Measurements from ENCODE around the gene FBXL7. TPM values are rescaled to one million over a fixed set of nuclear protein-coding genes. Genes with fewer than 3 reads are reported as not detected.

Gene FBXL7
- total and polyA plus RNA-seq, 9 of the 15 experiments (the other 6 are each of a cell fraction or from before 2014, with no cell fraction given): 0.04 to 0.08 TPM; not detected in 7

DNA sequence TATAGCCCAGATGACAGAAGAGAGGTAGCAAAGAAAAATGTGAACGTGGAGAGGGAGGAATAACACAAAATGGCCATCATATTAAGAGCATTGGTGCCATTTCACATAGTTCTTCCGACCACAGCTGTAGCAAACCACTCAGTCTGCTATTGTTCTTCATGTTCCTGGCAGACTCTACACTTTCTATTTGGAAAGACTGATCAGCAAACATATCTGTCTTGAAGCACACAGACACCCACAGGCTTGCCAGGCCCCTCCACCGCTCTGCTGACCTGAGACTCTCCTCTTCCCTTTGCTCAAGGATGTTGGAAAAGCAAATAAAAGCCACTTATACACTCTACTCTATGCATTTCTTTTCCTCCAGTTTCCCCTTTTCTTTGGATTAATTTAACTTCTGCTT lies 298.0 kb downstream of the FBXL7 start (continued):
- TF ChIP-seq, protein P1, sequence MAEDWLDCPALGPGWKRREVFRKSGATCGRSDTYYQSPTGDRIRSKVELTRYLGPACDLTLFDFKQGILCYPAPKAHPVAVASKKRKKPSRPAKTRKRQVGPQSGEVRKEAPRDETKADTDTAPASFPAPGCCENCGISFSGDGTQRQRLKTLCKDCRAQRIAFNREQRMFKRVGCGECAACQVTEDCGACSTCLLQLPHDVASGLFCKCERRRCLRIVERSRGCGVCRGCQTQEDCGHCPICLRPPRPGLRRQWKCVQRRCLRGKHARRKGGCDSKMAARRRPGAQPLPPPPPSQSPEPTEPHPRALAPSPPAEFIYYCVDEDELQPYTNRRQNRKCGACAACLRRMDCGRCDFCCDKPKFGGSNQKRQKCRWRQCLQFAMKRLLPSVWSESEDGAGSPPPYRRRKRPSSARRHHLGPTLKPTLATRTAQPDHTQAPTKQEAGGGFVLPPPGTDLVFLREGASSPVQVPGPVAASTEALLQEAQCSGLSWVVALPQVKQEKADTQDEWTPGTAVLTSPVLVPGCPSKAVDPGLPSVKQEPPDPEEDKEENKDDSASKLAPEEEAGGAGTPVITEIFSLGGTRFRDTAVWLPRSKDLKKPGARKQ (CRISPR knock-in tag; IDR thresholded peaks at IDR 0.05): no peak
- TF ChIP-seq TAF7 (tag; IDR thresholded peaks at IDR 0.05) (no peak), PYGO2 (tag; IDR thresholded peaks at IDR 0.05) (no peak), ZNF655 (CRISPR knock-in tag; IDR thresholded peaks at IDR 0.05) (no peak), DIDO1 (tag; IDR thresholded peaks at IDR 0.05; ENCODE audit: low read depth) (no peak), CHD4 (IDR thresholded peaks at IDR 0.05; ENCODE audit: insufficient read depth, insufficient replicate concordance, low read depth, low read length, poor library complexity, severe bottlenecking) (no peak), FOXK1 (CRISPR knock-in tag; IDR thresholded peaks at IDR 0.05; ENCODE audit: borderline replicate concordance) (no peak), ZNF280A (IDR thresholded peaks at IDR 0.05; ENCODE audit: low read depth, partially characterized antibody) (no peak), ZNF695 (CRISPR knock-in tag; IDR thresholded peaks at IDR 0.05) (no peak), RBM15 (IDR thresholded peaks at IDR 0.05; ENCODE audit: insufficient read depth, low read length) (no peak)

All from K562 (cell line).